Thyroid gland (tissue), 4 donors: ENCODE results near the gene FCRL4. TPM values are rescaled to one million over a fixed set of nuclear protein-coding genes. Genes with fewer than 3 reads are reported as not detected.

Experiments
- DNase-seq, 2 donors: peaks; one replicate each; pipeline ENCODE4 v3.0.0-alpha.2; 2019
- H3K27ac ChIP-seq, 3 donors: fragments of 200-600 bp; sonication (generic); 1 replicate in 2 of 3; 2 replicates in 1 of 3; pipeline ENCODE4 v1.5.1; 2016 to 2019; ENCODE audit warnings: mild to moderate bottlenecking in 1 of 3, moderate library complexity in 1 of 3
- H3K27me3 ChIP-seq: fragments of 200-600 bp; sonication (generic); one replicate; pipeline ENCODE4 v1.5.1; 2019
- H3K36me3 ChIP-seq, 2 donors: fragments of 200-600 bp; sonication (generic); one replicate each; pipeline ENCODE4 v1.5.1; 2016 to 2019
- H3K4me1 ChIP-seq, 2 donors: fragments of 200-600 bp; sonication (generic); one replicate each; pipeline ENCODE4 v1.5.1; 2017 to 2019
- H3K4me3 ChIP-seq, 3 donors: fragments of 200-600 bp; sonication (generic); replicated peaks in 1 of 3; 1 replicate in 2 of 3; 2 replicates in 1 of 3; pipeline ENCODE4 v1.5.1; 2016; ENCODE audit warnings: mild to moderate bottlenecking in 1 of 3
- H3K9me3 ChIP-seq: fragments of 200-600 bp; sonication (generic); one replicate; pipeline ENCODE4 v1.5.1; 2017
- POLR2A ChIP-seq, 2 donors: fragments of 450-650 bp; IDR thresholded peaks; one replicate each; pipeline ENCODE4 v1.6.1; 2017; ENCODE audit warnings: antibody characterized with exemption in 2 of 2, mild to moderate bottlenecking in 2 of 2, moderate library complexity in 1 of 2
- WGBS, 2 donors: methylation state at CpG; one replicate each; pipeline ENCODE4 v1.1.5; 2017; 5-methylcytosine and 5-hydroxymethylcytosine counted together
- intact Hi-C: fragments of 100-400 bp; cut with DNase I; formaldehyde crosslinking; loops from one replicate; pipeline ENCODE4 v1.15.1; 2023
- total RNA-seq, 4 donors: library from RNA; depleted of rRNA; stranded (reverse); fragments of >200 nt; gene quantifications; one replicate each; pipeline ENCODE4 v1.2.3, GENCODE V29; 2016
- TF ChIP-seq, protein P1 (sequence below), 6 experiments: fragments of 200-600 bp in 3 of 6; fragments of 450-650 bp in 3 of 6; sonication (generic) in 3 of 6; IDR thresholded peaks; one replicate each; pipeline ENCODE4 v1.5.1; 2016 to 2019; ENCODE audit warnings: antibody characterized with exemption in 6 of 6, mild to moderate bottlenecking in 2 of 6, inconsistent platforms in 1 of 6, moderate library complexity in 1 of 6

The FCRL4 gene
- total RNA-seq, 4 donors from 2014 or later: not detected

DNA sequence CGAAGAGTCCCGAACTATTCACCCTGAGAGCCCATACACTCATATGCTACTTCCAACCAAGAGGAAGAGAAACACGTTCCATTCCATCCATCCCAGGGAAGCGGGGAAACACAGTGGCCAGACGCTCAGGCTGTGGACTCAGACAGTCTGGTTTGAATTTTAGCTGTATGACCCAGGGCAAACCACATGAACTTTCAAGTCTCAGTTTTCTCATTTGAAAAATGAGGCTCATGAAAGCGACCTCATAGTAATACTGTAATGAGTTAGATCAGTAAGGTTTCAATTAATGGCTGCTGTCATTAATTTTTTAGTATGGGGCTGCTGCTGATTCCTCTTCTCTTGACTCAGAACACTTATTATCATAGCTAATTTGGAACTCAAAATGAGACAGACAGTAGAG lies 1.5 kb downstream of the FCRL4 start:
- DNase-seq: no peak
- no peak overlapping the region for H3K27ac ChIP-seq
- H3K4me3 ChIP-seq: no peak overlapping the region
- H3K36me3 ChIP-seq: no peaks in the 10 kb centered on the region
- H3K4me1 ChIP-seq: no peaks in the 10 kb centered on the region
- 76 to 85% methylated on average over 6 of the region's 6 CpGs for WGBS, 2 donors
- intact Hi-C loops: no loop called here
- TF ChIP-seq, protein P1, sequence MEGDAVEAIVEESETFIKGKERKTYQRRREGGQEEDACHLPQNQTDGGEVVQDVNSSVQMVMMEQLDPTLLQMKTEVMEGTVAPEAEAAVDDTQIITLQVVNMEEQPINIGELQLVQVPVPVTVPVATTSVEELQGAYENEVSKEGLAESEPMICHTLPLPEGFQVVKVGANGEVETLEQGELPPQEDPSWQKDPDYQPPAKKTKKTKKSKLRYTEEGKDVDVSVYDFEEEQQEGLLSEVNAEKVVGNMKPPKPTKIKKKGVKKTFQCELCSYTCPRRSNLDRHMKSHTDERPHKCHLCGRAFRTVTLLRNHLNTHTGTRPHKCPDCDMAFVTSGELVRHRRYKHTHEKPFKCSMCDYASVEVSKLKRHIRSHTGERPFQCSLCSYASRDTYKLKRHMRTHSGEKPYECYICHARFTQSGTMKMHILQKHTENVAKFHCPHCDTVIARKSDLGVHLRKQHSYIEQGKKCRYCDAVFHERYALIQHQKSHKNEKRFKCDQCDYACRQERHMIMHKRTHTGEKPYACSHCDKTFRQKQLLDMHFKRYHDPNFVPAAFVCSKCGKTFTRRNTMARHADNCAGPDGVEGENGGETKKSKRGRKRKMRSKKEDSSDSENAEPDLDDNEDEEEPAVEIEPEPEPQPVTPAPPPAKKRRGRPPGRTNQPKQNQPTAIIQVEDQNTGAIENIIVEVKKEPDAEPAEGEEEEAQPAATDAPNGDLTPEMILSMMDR (IDR thresholded peaks at IDR 0.05): no peak
- TF ChIP-seq POLR2A (IDR thresholded peaks at IDR 0.05): no peak
- H3K27me3 ChIP-seq: no peaks in the 10 kb centered on the region
- no peaks in the 10 kb centered on the region for H3K9me3 ChIP-seq

DNA sequence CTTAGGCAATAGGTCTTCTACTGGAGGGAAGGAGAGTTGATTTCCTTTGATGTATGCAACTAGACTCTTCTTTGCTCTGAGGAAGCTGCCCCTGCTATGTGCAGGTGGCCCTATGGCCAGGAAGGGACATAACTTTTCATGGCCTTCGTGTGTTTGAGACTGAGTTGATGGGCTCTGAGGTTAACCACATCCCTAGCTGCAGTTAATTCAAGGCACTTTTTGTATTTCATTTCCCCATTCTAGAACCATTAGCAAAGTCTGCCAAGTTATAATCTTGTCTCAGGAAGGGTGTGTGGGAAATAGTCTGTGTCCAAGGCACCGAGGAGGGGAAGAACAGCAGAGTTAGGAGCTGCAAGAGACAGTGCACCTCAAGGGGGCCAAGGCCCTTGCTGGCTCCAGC lies 2.5 kb downstream of the FCRL4 start:
- 64 to 75% methylated on average over 2 of the region's 2 CpGs for WGBS, 2 donors
- no peaks in the 10 kb centered on the region for H3K27me3 ChIP-seq
- no peak overlapping the region for H3K4me3 ChIP-seq
- no peaks in the 10 kb centered on the region for H3K9me3 ChIP-seq
- intact Hi-C loops: no loop called here
- no peak for DNase-seq
- H3K4me1 ChIP-seq: no peaks in the 10 kb centered on the region
- H3K27ac ChIP-seq: no peak overlapping the region
- H3K36me3 ChIP-seq: no peaks in the 10 kb centered on the region
- no peak for TF ChIP-seq POLR2A (IDR thresholded peaks at IDR 0.05)
- TF ChIP-seq, protein P1 (IDR thresholded peaks at IDR 0.05): no peak

DNA sequence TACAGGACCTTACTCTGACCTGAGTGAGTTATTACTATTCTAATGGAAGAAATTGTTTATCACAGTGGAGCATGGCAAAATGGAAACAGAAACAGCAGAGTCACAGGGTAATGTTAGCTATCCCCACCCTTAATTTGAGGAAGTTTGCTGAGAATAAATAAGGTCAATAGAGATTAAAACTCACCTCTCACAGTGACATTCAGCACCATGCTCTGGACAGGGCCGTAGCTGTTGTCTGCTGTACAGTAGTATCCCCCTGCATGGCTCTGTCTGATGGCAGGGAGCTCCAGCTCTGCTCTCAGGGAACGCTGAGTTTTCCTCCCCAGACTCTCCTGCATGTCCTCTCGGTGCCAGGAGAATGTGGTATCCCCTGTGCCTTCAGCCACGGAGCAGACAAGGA lies 11.9 kb downstream of the FCRL4 start:
- TF ChIP-seq, protein P1 (IDR thresholded peaks at IDR 0.05): no peak
- TF ChIP-seq POLR2A (IDR thresholded peaks at IDR 0.05): no peak
- H3K4me1 ChIP-seq: no peaks in the 10 kb centered on the region
- no peak overlapping the region for H3K4me3 ChIP-seq
- intact Hi-C loops: loop anchor here (10.0 kb wide), 1 partner anchor 109 kb away; no protein-coding TSS in a partner anchor
- no peak for DNase-seq
- H3K27ac ChIP-seq: no peak overlapping the region
- WGBS, 2 donors: 56 to 61% methylated on average over 4 of the region's 4 CpGs
- H3K27me3 ChIP-seq: no peaks in the 10 kb centered on the region
- H3K36me3 ChIP-seq: no peaks in the 10 kb centered on the region
- H3K9me3 ChIP-seq: no peaks in the 10 kb centered on the region

DNA sequence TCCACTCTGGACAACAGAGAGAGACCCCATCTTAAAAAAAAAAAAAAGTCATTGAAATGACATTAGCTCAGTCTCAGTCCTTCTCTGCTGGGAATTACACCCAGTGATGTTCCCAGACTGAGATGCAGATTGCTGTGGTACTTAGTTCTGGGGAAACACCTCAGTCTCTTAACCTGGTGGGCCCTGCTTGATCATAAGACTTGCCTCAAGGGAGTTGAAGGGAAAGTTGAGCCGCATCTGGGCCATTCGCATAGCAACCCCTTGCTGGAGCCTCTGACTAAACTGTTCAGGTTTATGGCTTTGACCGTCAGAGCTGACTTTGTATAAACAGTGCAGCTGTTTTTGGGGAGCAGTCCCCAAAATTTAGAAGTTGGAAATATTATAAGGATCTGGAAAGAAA lies 13.4 kb downstream of the FCRL4 start:
- no peaks in the 10 kb centered on the region for H3K36me3 ChIP-seq
- 86 to 93% methylated on average over 3 of the region's 3 CpGs for WGBS, 2 donors
- TF ChIP-seq POLR2A (IDR thresholded peaks at IDR 0.05): no peak
- H3K9me3 ChIP-seq: no peaks in the 10 kb centered on the region
- H3K4me1 ChIP-seq: no peaks in the 10 kb centered on the region
- DNase-seq: no peak
- intact Hi-C loops: loop anchor here (10.0 kb wide), 1 partner anchor 110 kb away; no protein-coding TSS in a partner anchor
- H3K27ac ChIP-seq: no peak overlapping the region
- no peaks in the 10 kb centered on the region for H3K27me3 ChIP-seq
- H3K4me3 ChIP-seq: no peak overlapping the region

DNA sequence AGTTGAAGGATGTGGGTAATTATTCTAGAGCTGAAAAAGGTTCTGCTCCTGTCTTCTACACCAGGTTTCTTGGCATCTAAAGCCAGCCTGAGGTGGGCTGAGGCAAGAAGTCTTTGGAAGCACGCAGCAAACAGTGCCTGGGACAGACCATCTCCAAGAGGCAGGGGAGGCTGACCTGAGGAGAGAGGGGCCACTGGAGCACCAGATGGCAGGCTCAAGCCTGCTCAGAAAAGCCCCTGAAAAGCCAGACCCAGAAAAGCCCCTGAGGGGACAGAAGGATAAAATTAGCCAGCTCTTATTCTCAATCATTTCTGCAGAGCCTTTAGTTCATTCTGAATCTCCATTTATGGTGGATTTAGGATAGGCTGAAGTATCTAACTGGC lies 17.1 kb downstream of the FCRL4 start:
- Histone ChIP-seq H3K36me3 (no peaks in the 10 kb centered on the region), H3K9me3 (no peaks in the 10 kb centered on the region), H3K27ac (no peak overlapping the region), H3K4me3 (no peak overlapping the region), H3K27me3 (no peaks in the 10 kb centered on the region), H3K4me1 (no peaks in the 10 kb centered on the region)
- intact Hi-C loops: loop anchor here (10.0 kb wide), 1 partner anchor 114 kb away; no protein-coding TSS in a partner anchor
- TF ChIP-seq, protein P1 (IDR thresholded peaks at IDR 0.05): no peak
- TF ChIP-seq POLR2A (IDR thresholded peaks at IDR 0.05): no peak
- WGBS, 2 donors: 77 to 94% methylated on average over 1 of the region's 1 CpG
- DNase-seq: no peak
